ENCODE measurements around the gene EML6.
A peak's percentile ranks its signal among the peaks of the same experiment; 100 is the strongest.

EML6 gene

DNA sequence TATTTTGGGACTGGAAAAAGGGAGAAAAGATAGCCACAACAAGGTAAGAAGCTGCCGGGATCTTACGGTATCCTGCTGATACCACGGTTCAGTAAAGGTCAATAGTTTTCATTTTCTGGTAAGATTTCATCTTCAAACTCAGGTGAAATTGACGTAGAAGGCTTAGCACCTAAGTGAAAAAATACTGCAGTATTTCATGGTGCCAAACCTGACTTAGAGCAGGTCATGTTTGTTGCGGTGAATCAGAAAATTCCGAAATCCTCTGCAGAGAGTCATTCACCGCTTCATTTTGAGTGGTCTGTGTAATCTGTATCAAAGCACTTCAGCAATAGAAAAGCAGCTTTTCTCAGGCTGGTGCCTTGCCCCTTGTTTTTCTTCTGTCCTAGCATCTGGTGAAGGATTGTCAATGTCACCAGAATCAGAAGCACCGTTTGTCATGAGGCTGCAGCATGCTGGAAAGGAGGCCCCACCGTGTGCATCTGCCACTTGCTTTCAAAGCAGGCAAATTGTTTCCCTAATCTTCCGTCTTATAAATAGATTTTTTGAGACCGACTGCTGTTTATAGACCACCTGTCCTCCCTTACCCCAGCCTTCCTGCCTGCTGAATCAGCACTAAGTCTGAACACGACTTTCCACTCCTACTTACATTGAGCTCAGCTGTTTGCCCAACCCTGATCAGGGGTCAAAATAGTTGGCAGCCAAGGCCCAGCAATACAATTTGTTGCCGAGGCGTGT, 156.3 kb downstream of the EML6 start:
- no peak for DNase-seq (ENCODE audit: low read depth in 3 of 3)

DNA sequence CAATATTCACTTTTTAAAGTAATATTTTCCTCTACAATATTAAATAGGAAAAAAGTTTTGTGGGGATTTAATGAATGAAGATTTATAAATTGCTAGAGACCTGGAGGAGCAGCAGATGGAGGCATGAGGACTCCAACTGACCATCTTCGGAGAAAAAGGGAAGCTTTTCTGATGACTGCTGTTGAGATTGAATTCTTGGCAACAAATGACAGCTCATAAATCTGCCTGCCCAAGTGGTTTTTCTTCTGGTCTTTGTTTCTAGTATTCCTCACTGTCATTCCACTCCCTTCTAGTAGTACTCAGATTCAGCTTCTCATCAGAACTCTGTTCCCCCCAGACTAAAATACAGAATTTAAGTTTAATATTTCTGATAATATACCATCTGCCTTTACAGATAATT, 157.0 kb downstream of the EML6 start:
- DNase-seq (ENCODE audit: low read depth in 3 of 3) = no peak

- DNase-seq (ENCODE audit: low read depth in 3 of 3) = no peak
Measured at GRCh38 chr2:54881759-54882158, 158.3 kb downstream of the EML6 start.

DNA sequence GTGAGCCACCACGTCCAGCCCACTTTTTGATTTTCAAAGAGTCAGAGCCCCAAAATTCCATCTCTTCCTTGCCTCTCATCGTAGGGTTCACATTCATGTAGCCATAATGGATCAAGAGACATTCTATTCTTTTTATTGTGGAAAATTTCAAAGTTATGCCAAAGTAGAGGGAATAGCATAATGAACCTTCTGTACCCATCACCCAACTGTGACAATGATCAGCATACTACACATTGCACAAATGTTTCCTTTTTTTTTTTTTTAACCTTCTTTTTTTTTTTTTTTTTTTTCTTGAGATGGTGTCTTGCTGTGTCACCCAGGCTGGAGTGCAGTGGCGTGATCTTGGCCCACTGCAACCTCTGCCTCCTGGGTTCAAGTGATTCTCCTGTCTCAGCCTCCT, 162.4 kb downstream of the EML6 start:
- DNase-seq (ENCODE audit: low read depth in 3 of 3) = no peak

GRCh38 chr2:54887850-54888545, 164.5 kb downstream of the EML6 start:
- no peak for DNase-seq (ENCODE audit: low read depth in 3 of 3)

GRCh38 chr2:54889053-54889452, 165.6 kb downstream of the EML6 start:
- DNase-seq (ENCODE audit: low read depth in 3 of 3) = no peak

GRCh38 chr2:54891909-54892308, 168.4 kb downstream of the EML6 start:
- DNase-seq (ENCODE audit: low read depth in 3 of 3) = no peak

GRCh38 chr2:54894467-54894866, 171.0 kb downstream of the EML6 start:
- no peak for DNase-seq (ENCODE audit: low read depth in 3 of 3)

DNA sequence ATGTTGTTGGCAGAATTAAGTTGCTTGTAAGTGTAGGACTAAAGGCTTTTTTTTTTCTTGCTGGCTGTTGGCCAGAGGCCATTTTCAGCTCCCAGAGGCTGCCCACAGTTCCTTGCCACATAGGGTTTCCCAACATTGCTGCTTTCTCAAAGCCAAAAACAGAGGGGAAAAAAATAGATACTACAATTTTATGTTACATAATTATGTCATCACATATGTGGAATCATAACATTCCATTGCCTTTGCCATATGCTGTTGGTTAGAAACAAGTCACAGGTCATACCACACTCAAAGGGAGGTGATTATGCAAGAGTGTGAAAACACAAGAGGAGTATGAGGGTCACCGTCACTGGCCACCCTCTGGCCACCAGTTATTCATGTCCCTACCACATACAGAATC, 172.3 kb downstream of the EML6 start:
- no peak for DNase-seq (ENCODE audit: low read depth in 3 of 3)

- no peak for DNase-seq (ENCODE audit: low read depth in 3 of 3)
Measured at GRCh38 chr2:54897420-54898310, 174.2 kb downstream of the EML6 start.

DNA sequence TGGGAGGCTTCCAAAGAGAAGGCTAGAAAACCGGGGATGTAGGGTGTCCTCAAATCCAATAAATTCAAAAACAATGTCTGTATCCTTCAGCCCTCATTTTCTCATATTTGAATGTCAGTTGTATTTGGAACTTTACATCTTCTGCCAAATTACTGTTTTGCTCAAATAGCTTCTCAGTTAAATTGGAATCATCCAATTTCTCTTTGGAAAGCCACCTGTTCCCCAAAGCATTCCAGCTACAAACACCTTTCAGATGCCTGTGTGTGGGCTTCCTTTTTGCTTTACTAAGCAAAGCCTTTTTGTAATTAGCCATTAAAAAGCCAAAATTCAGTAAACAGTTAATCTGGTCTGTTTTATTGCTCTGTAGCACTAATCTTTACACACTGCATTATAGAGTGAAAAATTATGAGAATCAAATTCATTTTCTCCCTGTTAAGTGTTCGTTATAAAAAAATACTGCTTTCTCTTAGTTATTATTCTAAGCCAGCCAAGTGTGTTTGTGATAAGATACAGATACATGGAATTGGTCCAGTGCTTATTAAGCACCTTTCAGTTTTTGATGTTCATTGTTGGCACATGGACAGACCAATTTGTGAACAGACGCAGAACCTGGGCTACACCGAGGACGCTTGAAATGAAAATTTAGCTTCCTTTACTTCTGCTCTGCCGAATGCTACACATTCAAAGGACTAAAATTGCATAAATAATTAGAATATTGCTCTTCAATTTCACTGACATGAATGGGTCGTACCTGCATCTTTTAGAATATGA, 175.2 kb downstream of the EML6 start:
- DNase-seq (ENCODE audit: low read depth in 3 of 3) = no peak

GRCh38 chr2:54899576-54900200, 176.2 kb downstream of the EML6 start:
- no peak for DNase-seq (ENCODE audit: low read depth in 3 of 3)

GRCh38 chr2:54901224-54901986, 177.9 kb downstream of the EML6 start:
- no peak for DNase-seq (ENCODE audit: low read depth in 3 of 3)

DNA sequence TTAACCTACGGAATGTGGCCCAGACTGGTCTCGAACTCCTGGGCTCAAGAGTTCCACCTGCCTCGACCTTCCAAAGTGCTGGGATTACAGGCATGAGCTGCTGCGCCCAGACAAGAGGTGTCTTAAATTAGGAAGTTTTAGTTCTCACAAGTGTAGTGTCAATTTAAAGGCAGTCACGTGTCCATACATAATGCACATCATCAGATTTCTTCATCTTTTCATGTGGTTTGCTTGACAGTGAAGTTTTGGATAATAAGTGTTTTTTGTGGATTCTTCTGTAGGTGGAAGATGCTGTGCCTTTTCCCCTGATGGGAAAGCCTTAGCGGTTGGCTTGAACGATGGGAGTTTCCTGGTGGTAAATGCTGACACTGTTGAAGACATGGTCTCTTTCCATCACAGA, 179.3 kb downstream of the EML6 start:
- DNase-seq (ENCODE audit: low read depth in 3 of 3) = no peak

DNA sequence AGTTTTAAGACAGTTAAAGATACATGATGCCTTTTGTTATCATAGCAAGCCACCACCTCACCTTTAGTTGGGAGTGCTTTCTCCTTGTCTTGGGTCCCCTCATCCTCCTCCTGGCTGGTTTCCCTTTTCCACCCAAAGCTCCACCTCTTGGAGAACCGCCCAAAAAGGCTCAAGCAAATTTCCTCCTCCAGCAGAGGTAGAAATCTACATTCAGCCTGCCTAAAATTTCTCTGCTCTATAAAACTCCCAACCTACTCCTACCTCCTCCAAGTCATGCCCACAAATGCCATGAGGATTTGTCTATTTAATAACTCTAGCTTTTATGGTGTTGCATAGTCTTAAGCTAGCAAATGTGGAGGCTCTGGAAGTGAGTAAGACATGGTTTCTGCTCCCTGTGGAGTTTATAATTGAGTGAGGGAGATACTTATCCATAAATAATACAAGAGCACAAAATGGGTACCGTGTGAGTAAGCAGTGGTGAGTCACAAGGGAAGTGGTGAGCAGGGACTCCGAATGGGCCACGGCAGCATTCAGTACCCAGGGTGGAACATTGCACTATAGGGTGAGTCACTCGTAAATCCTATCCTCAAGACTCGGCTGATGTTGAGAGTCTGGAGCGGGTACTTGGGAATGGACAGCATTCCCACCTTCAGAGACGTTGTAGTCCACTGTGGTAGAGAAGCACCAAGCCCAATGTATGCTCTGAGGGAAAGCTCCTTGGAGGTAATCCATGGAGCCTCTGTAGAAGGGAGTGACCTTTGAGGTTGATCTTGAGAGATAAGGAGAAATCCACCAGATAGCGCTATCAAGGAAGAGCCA, 180.5 kb downstream of the EML6 start:
- DNase-seq (ENCODE audit: low read depth in 3 of 3) = peak; percentile 16 to 59 (median 27)

DNA sequence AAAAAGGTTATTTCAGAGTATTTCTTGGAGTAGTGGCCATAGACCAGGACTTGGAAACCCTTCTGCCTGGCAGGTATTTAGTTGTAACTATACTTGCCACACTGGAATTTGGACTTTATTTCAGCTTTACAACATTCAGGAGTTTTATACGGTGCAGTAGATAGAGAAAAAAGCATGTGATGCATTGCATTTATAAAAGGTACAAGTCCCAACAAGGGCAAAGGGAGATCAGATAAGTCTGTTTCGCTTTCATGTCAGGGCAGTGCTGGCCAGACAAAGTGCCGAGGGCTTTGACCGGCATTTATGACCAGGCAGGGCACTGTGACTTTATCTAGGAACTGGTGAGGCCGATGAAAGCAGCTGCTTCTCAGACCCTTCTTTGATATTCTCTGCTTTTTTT, 181.4 kb downstream of the EML6 start:
- no peak for DNase-seq (ENCODE audit: low read depth in 3 of 3)

GRCh38 chr2:54906716-54907115, 183.3 kb downstream of the EML6 start:
- DNase-seq (ENCODE audit: low read depth in 3 of 3) = no peak

GRCh38 chr2:54907663-54908062, 184.2 kb downstream of the EML6 start:
- no peak for DNase-seq (ENCODE audit: low read depth in 3 of 3)

- no peak for DNase-seq (ENCODE audit: low read depth in 3 of 3)
Measured at GRCh38 chr2:54908591-54908990, 185.1 kb downstream of the EML6 start.

- no peak for DNase-seq (ENCODE audit: low read depth in 3 of 3)
Measured at GRCh38 chr2:54909001-54909400, 185.5 kb downstream of the EML6 start.

Measured in stimulated activated CD4-positive, alpha-beta T cell treated with anti-CD3 and anti-CD28 coated beads, TNF-alpha, amount 100 ng/mL, for 24 hours (primary cell).